ENCODE results near the gene LCN9.

LCN9 gene

GRCh38 chr9:135662758-135663450 lies at the start of gene LCN9:
TSS of gene LCN9 (plus strand) at chr9:135663309. CDS start at chr9:135663322, 13 bp downstream.
- DNase-seq, result no peak

GRCh38 chr9:135613946-135614805 lies 48.9 kb upstream of the LCN9 start:
- DNase-seq, result no peak

- DNase-seq, result no peak
Measured at GRCh38 chr9:135614821-135615665, 48.1 kb upstream of the LCN9 start.

GRCh38 chr9:135615666-135616618 lies 47.2 kb upstream of the LCN9 start:
- DNase-seq, result no peak

GRCh38 chr9:135616619-135617537 lies 46.2 kb upstream of the LCN9 start:
- DNase-seq, result no peak

- no peak for DNase-seq
Measured at GRCh38 chr9:135617538-135617900, 45.6 kb upstream of the LCN9 start.

- DNase-seq, result no peak
Measured at GRCh38 chr9:135617991-135618411, 45.1 kb upstream of the LCN9 start.

GRCh38 chr9:135618866-135619598 lies 44.1 kb upstream of the LCN9 start:
- no peak for DNase-seq

- no peak for DNase-seq
Measured at GRCh38 chr9:135619599-135619886, 43.6 kb upstream of the LCN9 start.

GRCh38 chr9:135620558-135620957 lies 42.6 kb upstream of the LCN9 start:
- DNase-seq, result no peak

- no peak for DNase-seq
Measured at GRCh38 chr9:135622415-135623020, 40.6 kb upstream of the LCN9 start.

GRCh38 chr9:135624282-135624681 lies 38.8 kb upstream of the LCN9 start:
- no peak for DNase-seq

- DNase-seq, result no peak
Measured at GRCh38 chr9:135632841-135633240, 30.3 kb upstream of the LCN9 start.

- DNase-seq, result peak; percentile 83
Measured at GRCh38 chr9:135636930-135637530, 26.1 kb upstream of the LCN9 start.

GRCh38 chr9:135639196-135639595 lies 23.9 kb upstream of the LCN9 start, which contains the start of gene GLT6D1:
TSS of gene GLT6D1 (minus strand) at chr9:135639540. CDS start at chr9:135639187, 353 bp downstream.
- DNase-seq, result no peak

- DNase-seq, result no peak
Measured at GRCh38 chr9:135641047-135641446, 22.1 kb upstream of the LCN9 start.

- DNase-seq, result no peak
Measured at GRCh38 chr9:135641745-135642144, 21.4 kb upstream of the LCN9 start.

GRCh38 chr9:135644631-135645218 lies 18.4 kb upstream of the LCN9 start:
- DNase-seq, result no peak

GRCh38 chr9:135647884-135648283 lies 15.2 kb upstream of the LCN9 start:
- no peak for DNase-seq

Measured in hematopoietic multipotent progenitor cell treated with erythropoietin and hydrocortisone succinate and interleukin-3 and kit ligand, for 8 days (in vitro differentiated cells).